K562 (cell line): ENCODE data around the gene NELL1. TPM values are rescaled to one million over a fixed set of nuclear protein-coding genes. Genes with fewer than 3 reads are reported as not detected.

Source experiments
- ATAC-seq: fragments of 200-7000 bp; cut with Tn5 transposase; 3 replicates; pipeline ENCODE4 v1.9.1; 2020; ENCODE audit warnings: moderate library complexity
- BruUV-seq: library from RNA; stranded (reverse); fragments of 400-500 nt; replicated peaks from 2 replicates; lab custom pipeline; 2021; lab: Mats Ljungman, UMichigan
- CTCF ChIA-PET: fragments of 300-600 bp; formaldehyde crosslinking; extraction: SDS; loops from one replicate; lab custom pipeline; 2021; ENCODE audit warnings: low intra/inter-chr PET ratio; lab: Yijun Ruan, JAX
- POLR2A ChIA-PET: fragments of 300-600, 350-650 bp; sonication (Branson Sonifier 250); formaldehyde crosslinking; extraction: SDS; loops from one replicate; lab custom pipeline; 2021; ENCODE audit warnings: antibody characterized with exemption, inconsistent platforms; lab: Yijun Ruan, JAX
- DNase-seq, 4 experiments: peaks; one replicate each; pipeline versions ENCODE4 v3.0.0 to v3.0.0-alpha.2; 2011 to 2018; ENCODE audit warnings: low spot score in 3 of 4, mixed read lengths in 3 of 4; ENCODE audit errors: extremely low read depth in 1 of 4
- FAIRE-seq: peaks from 2 replicates; lab custom pipeline; 2011; peaks lifted over from hg19 to GRCh38; lab: Jason Lieb, UNC
- H2AFZ ChIP-seq: 2 replicates; pipeline ENCODE4 v1.6.0; 2011; ENCODE audit warnings: low read depth, low read length, control low read depth, inconsistent platforms
- H3K27ac ChIP-seq: fragments of 200-600 bp; 3 replicates; pipeline ENCODE4 v1.8.0; 2011; ENCODE audit warnings: low read depth, mild to moderate bottlenecking, control low read depth, inconsistent platforms, low read length, moderate library complexity, mixed read lengths; ENCODE audit errors: extremely low read depth
- H3K27me3 ChIP-seq, 2 experiments: fragments of 300-600 bp in 1 of 2; 2 replicates in 1 of 2; 3 replicates in 1 of 2; pipeline versions ENCODE4 v1.6.0 to v1.8.0; 2011; ENCODE audit warnings: inconsistent platforms in 2 of 2, low read length in 2 of 2, mild to moderate bottlenecking in 1 of 2, mixed read lengths in 1 of 2, moderate library complexity in 1 of 2; ENCODE audit not compliant: control insufficient read depth in 2 of 2, insufficient read depth in 2 of 2
- H3K36me3 ChIP-seq: fragments of 300-600 bp; 3 replicates; pipeline ENCODE4 v1.8.0; 2011; ENCODE audit warnings: mild to moderate bottlenecking, low read length, inconsistent platforms; ENCODE audit not compliant: control insufficient read depth, insufficient read depth
- H3K4me1 ChIP-seq, 2 experiments: fragments of 200-600 bp in 1 of 2; replicated peaks in 1 of 2; 2 replicates in 1 of 2; 3 replicates in 1 of 2; pipeline versions ENCODE4 v1.5.1 to v1.8.0; 2011; ENCODE audit warnings: inconsistent platforms in 2 of 2, low read length in 2 of 2, mild to moderate bottlenecking in 1 of 2, mixed read lengths in 1 of 2, moderate library complexity in 1 of 2; ENCODE audit not compliant: control insufficient read depth in 2 of 2, insufficient read depth in 2 of 2
- H3K4me2 ChIP-seq: 2 replicates; pipeline ENCODE4 v1.6.1; 2011; ENCODE audit warnings: low read length, control low read depth, inconsistent platforms, mixed read lengths; ENCODE audit not compliant: insufficient read depth
- H3K4me3 ChIP-seq: fragments of 200-600 bp; sonication (generic), shearing (Covaris generic); 2 replicates; pipeline ENCODE4 v1.5.1; 2016; ENCODE audit warnings: control low read depth, inconsistent platforms
- H3K79me2 ChIP-seq: fragments of 200-600 bp; 3 replicates; pipeline ENCODE4 v1.8.0; 2011; ENCODE audit warnings: low read length, inconsistent platforms; ENCODE audit not compliant: control insufficient read depth, insufficient read depth
- H3K9ac ChIP-seq, 2 experiments: 2 replicates each; pipeline versions ENCODE4 v1.6.0 to v1.6.1; 2011; ENCODE audit warnings: low read depth in 2 of 2, low read length in 2 of 2, control low read depth in 1 of 2, inconsistent platforms in 1 of 2, mild to moderate bottlenecking in 1 of 2, mixed read lengths in 1 of 2; ENCODE audit not compliant: insufficient read depth in 1 of 2
- H3K9me1 ChIP-seq: one replicate; pipeline ENCODE4 v1.6.0; 2011; ENCODE audit warnings: inconsistent platforms, mild to moderate bottlenecking, low read length, moderate library complexity; ENCODE audit not compliant: control insufficient read depth, insufficient read depth
- H3K9me3 ChIP-seq: replicated peaks from 2 replicates; pipeline ENCODE4 v1.5.1; 2011; ENCODE audit warnings: low read depth, low read length, inconsistent platforms; ENCODE audit not compliant: control insufficient read depth, insufficient read depth
- H4K20me1 ChIP-seq: replicated peaks from 2 replicates; pipeline ENCODE4 v1.6.1; 2011; ENCODE audit warnings: low read length, inconsistent platforms, mixed read lengths; ENCODE audit not compliant: control insufficient read depth, insufficient read depth
- CHCHD3 ChIP-seq: fragments of 250-450 bp; sonication (Bioruptor Pico); IDR thresholded peaks from 2 replicates; pipeline ENCODE4 v2.1.2; 2022; ENCODE audit warnings: mild to moderate bottlenecking
- JUNB ChIP-seq: fragments of 450-650 bp; formaldehyde crosslinking; conservative IDR thresholded peaks from 2 replicates; pipeline ENCODE4 v1.4.0; 2020; ENCODE audit warnings: mild to moderate bottlenecking
- NR4A1 ChIP-seq, 2 experiments: fragments of 250-450 bp in 1 of 2; fragments of 450-650 bp in 1 of 2; sonication (Bioruptor Pico) in 1 of 2; IDR thresholded peaks; 2 replicates each; pipeline versions ENCODE4 v1.4.0 to v1.6.1; 2016 to 2020; ENCODE audit warnings: mild to moderate bottlenecking in 2 of 2, missing compliant biosample characterization in 1 of 2, missing genetic modification characterization in 1 of 2, moderate library complexity in 1 of 2
- ZFP91 ChIP-seq: sonication (generic); formaldehyde crosslinking; IDR thresholded peaks from 2 replicates; pipeline ENCODE4 v1.8.0; 2022; ENCODE audit warnings: mild to moderate bottlenecking, missing genetic modification reagents
- ZFPM2 ChIP-seq: fragments of 250-450 bp; sonication (Bioruptor Pico); IDR thresholded peaks from 2 replicates; pipeline ENCODE4 v1.5.1; 2022; ENCODE audit warnings: mild to moderate bottlenecking
- ZNF12 ChIP-seq: sonication (generic); formaldehyde crosslinking; IDR thresholded peaks from 2 replicates; pipeline ENCODE4 v1.4.0; 2020; ENCODE audit warnings: mild to moderate bottlenecking, missing genetic modification reagents
- ZNF282 ChIP-seq: sonication (generic); formaldehyde crosslinking; IDR thresholded peaks from 2 replicates; pipeline ENCODE4 v1.8.1; 2023; ENCODE audit warnings: missing genetic modification reagents
- ZNF311 ChIP-seq: fragments of 250-450 bp; sonication (Bioruptor Pico); IDR thresholded peaks from 2 replicates; pipeline ENCODE4 v1.4.0; 2020; ENCODE audit warnings: mild to moderate bottlenecking, moderate library complexity
- ZNF584 ChIP-seq: fragments of 200-800 bp; sonication (Bioruptor generic); IDR thresholded peaks from 2 replicates; pipeline ENCODE4 v1.6.1; 2016; ENCODE audit warnings: low read depth, mild to moderate bottlenecking, missing genetic modification characterization, missing compliant biosample characterization
- WGBS: fragments of 100-300 bp; shearing (Covaris generic); methylation state at CpG from one replicate; pipeline ENCODE4 v1.1.6; 2016; ENCODE audit warnings: low coverage, mixed read lengths; ENCODE audit not compliant: insufficient coverage; ENCODE audit errors: missing lambda C conversion rate; 5-methylcytosine and 5-hydroxymethylcytosine counted together
- in situ Hi-C: fragments of 300-500 bp; cut with MboI; formaldehyde crosslinking; loops from 4 replicates; pipeline ENCODE4 v1.15.0; 2018; ENCODE audit warnings: inconsistent platforms, mixed read lengths
- intact Hi-C: fragments of 100-400 bp; cut with micrococcal nuclease; formaldehyde crosslinking; loops from 2 replicates; pipeline ENCODE4 v1.14.2; 2022
- polyA plus RNA-seq, 8 experiments: library from polyadenylated mRNA; depleted of rRNA in 4 of 8; stranded (reverse) in 5 of 8; unstranded in 3 of 8; fragments of >200 nt; fragmentation: Nextera tagmentation in 2 of 8; fragmentation: Illumina TruSeq in 1 of 8; extraction: Ambion mirVana in 2 of 8; extraction: Trizol in 1 of 8; gene quantifications; 2 replicates each; pipeline versions ENCODE4 v1.2.1 to v1.2.3, GENCODE V29; 2011 to 2014; ENCODE audit warnings: inconsistent platforms in 1 of 8, missing spikeins in 1 of 8
- total RNA-seq, 7 experiments: library from RNA; depleted of rRNA in 6 of 7; stranded (reverse); fragments of >200 nt in 6 of 7; fragmentation: Illumina TruSeq in 2 of 7; extraction: Trizol in 2 of 7; gene quantifications; 2 replicates each; pipeline versions ENCODE4 v1.2.1 to v1.2.3, GENCODE V29; 2011 to 2021; ENCODE audit warnings: low replicate concordance in 1 of 7

NELL1 gene
- total and polyA plus RNA-seq, 9 of the 15 experiments (the other 6 are each of a cell fraction or from before 2014, with no cell fraction given) = not detected

- Histone ChIP-seq H4K20me1 (no peaks in the 10 kb centered on the region), H3K9me1 (no peaks in the 10 kb centered on the region), H3K27ac (no peak overlapping the region), H3K4me1 (no peaks in the 10 kb centered on the region), H3K4me3 (no peak overlapping the region), H2AFZ (no peak overlapping the region), H3K9me3 (no peaks in the 10 kb centered on the region), H3K79me2 (no peaks in the 10 kb centered on the region), H3K36me3 (no peaks in the 10 kb centered on the region), H3K9ac (no peak overlapping the region), H3K27me3 (no peaks in the 10 kb centered on the region), H3K4me2 (no peak overlapping the region)
- TF ChIP-seq ZNF282 (CRISPR knock-in tag) = no peak
- no peak for TF ChIP-seq ZFP91 (CRISPR knock-in tag)
- no peak for TF ChIP-seq ZNF584
- no peak for TF ChIP-seq NR4A1 (CRISPR knock-in tag; IDR thresholded peaks at IDR 0.05)
- TF ChIP-seq NR4A1 (tag; IDR thresholded peaks at IDR 0.05) = no peak
- no peak for TF ChIP-seq ZNF311 (CRISPR knock-in tag)
- TF ChIP-seq ZNF12 (CRISPR knock-in tag) = no peak
- TF ChIP-seq JUNB (CRISPR knock-in tag) = no peak
- TF ChIP-seq ZFPM2 (CRISPR knock-in tag) = no peak
- no peak for TF ChIP-seq CHCHD3 (CRISPR knock-in tag)
- BruUV-seq = no TSS peak
- 0% methylated on average over 4 of the region's 4 CpGs for WGBS
- in situ Hi-C loops (no loop called here), intact Hi-C loops (no loop called here)
- ATAC-seq (no peak), FAIRE-seq (no peak), DNase-seq (no peak)
- POLR2A ChIA-PET = no interaction called here
- CTCF ChIA-PET = no interaction called here
Measured at GRCh38 chr11:20912922-20913512, 243.6 kb downstream of the NELL1 start.
